ENCODE results near the gene SLCO4A1.

- TF ChIP-seq CTCF (conservative IDR thresholded peaks at IDR 0.05; ENCODE audit: low read depth, low read length) (no peak), EZH2 (IDR thresholded peaks at IDR 0.05; ENCODE audit: borderline replicate concordance, low read depth, low read length, poor library complexity, severe bottlenecking) (no peak)
These were observed 40.6 kb upstream of the SLCO4A1 start for GRCh38 chr20:62601714-62602113.
